Measurements from ENCODE around the gene MACROD2.

DNA sequence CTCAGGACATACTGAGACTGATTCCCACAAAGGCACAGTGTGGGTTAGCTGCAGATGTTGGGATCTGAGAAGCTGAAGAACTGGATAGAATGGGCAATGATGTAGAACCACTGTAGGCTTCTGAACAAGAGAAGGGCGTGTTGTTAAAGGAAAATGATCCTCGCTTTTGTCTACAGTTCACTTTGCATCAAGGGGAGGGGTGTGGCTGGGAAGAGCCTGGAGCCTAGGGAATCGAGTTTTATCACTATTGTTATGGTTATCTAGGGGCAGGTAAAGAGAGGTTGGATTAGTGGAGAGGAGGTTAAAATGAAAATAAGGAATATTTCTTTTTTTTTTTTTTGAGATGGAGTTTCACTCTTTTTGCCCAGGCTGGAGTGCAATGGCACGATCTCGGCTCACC, 1809.8 kb downstream of the MACROD2 start:
- TF ChIP-seq, protein P1, sequence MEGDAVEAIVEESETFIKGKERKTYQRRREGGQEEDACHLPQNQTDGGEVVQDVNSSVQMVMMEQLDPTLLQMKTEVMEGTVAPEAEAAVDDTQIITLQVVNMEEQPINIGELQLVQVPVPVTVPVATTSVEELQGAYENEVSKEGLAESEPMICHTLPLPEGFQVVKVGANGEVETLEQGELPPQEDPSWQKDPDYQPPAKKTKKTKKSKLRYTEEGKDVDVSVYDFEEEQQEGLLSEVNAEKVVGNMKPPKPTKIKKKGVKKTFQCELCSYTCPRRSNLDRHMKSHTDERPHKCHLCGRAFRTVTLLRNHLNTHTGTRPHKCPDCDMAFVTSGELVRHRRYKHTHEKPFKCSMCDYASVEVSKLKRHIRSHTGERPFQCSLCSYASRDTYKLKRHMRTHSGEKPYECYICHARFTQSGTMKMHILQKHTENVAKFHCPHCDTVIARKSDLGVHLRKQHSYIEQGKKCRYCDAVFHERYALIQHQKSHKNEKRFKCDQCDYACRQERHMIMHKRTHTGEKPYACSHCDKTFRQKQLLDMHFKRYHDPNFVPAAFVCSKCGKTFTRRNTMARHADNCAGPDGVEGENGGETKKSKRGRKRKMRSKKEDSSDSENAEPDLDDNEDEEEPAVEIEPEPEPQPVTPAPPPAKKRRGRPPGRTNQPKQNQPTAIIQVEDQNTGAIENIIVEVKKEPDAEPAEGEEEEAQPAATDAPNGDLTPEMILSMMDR (optimal IDR thresholded peaks at IDR 0.05 in 1 of 3, IDR thresholded peaks at IDR 0.05 in 1 of 3, conservative IDR thresholded peaks at IDR 0.05 in 1 of 3; ENCODE audit: extremely low read depth in 1 of 3, insufficient read depth in 2 of 3, low read length in 3 of 3) = no peak
- no peak for TF ChIP-seq EZH2 (IDR thresholded peaks at IDR 0.05; ENCODE audit: low read length)
